Gastroesophageal sphincter (tissue), 3 donors: Measurements from ENCODE around the gene FAM83F.

ENCODE experiments used
- CTCF ChIP-seq, 4 experiments: fragments of 200-600 bp in 2 of 4; fragments of 450-650 bp in 2 of 4; sonication (generic) in 1 of 4; IDR thresholded peaks; one replicate each; pipeline ENCODE4 v1.5.1; 2017 to 2019; ENCODE audit warnings: antibody characterized with exemption in 4 of 4, mild to moderate bottlenecking in 2 of 4, moderate library complexity in 2 of 4
- POLR2A ChIP-seq, 2 donors: fragments of 450-650 bp; IDR thresholded peaks; one replicate each; pipeline ENCODE4 v1.6.1; 2017; ENCODE audit warnings: antibody characterized with exemption in 2 of 2, mild to moderate bottlenecking in 2 of 2, moderate library complexity in 1 of 2

- TF ChIP-seq CTCF (IDR thresholded peaks at IDR 0.05) (no peak), POLR2A (IDR thresholded peaks at IDR 0.05) (no peak)
These were observed 41.4 kb downstream of the FAM83F start for GRCh38 chr22:40036126-40036525.
